Epithelial cell of alveolus of lung (primary cell): Measurements from ENCODE around the gene LUZP1. TPM values are rescaled to one million over a fixed set of nuclear protein-coding genes. Genes with fewer than 3 reads are reported as not detected.

ENCODE experiments used
- total RNA-seq: library from RNA; depleted of rRNA; stranded (reverse); fragments of >200 nt; gene quantifications from 2 replicates; pipeline ENCODE4 v1.2.1, GENCODE V29; 2015

The LUZP1 gene
- total RNA-seq: 17.4 and 29.5 TPM in 2 replicates

GRCh38 chr1:23168445-23169194 is at the start of gene LUZP1:
TSS of gene LUZP1 (minus strand) at chr1:23168856.

DNA sequence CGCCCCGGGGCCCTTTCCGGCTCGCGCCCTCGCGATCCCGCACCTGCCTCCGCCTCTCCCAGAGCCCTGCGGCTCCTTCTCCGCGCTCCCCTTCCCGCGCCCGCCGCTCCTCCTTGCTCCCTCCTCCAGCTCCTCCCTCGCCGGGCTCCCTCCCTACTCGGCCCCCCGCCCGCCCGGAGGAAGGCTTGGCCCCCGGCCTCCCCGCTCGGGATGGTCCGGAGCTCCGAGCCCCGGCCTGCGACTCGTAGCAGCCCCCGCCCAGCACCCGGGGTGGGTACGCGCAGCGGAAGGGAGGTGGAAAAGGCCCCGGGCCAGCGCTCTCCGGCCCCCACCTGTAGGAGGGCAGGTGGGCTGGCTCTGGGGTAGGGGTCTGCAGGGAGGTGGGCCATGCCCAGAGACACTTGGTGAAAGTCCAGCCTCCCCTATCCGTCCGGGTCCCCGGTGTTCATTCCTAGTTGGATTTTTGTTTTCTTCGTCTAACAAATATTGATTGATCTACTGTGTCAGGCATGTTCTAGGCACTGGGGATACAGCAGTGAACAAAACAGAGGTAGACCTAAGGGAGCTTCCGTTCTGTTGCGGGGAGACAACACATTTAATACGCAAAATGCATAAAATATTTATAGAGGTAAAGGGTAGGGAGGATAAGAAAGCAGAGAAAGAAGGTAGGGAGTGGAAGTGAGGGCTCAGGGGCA is 48.9 kb upstream of the LUZP1 start, which contains the start of gene HTR1D:
TSS of gene HTR1D (minus strand) at position 82 of the 695 bp plus-strand sequence. CDS start 23,283 bp downstream, outside the sequence.

Other genes starting within 250 kb of the LUZP1 start
- gene LACTBL1, start 196.0 kb downstream of the LUZP1 start, total RNA-seq: not detected in 2 replicates
- not detected in 2 replicates for gene TEX46, start 153.0 kb downstream of the LUZP1 start, total RNA-seq
- gene KDM1A, start 149.4 kb downstream of the LUZP1 start, total RNA-seq: 98.8 and 107 TPM in 2 replicates
- 0.39 TPM in 1 of 2 replicates, not detected in the other for gene HTR1D, start 48.6 kb upstream of the LUZP1 start, total RNA-seq
- 64.9 and 82.0 TPM in 2 replicates for gene HNRNPR, start 175.4 kb upstream of the LUZP1 start, total RNA-seq
- 8.0 and 14.3 TPM in 2 replicates for gene ZNF436, start 201.0 kb upstream of the LUZP1 start, total RNA-seq